ENCODE data around the gene FAM180B. TPM values are rescaled to one million over a fixed set of nuclear protein-coding genes. Genes with fewer than 3 reads are reported as not detected.
A peak's percentile ranks its signal among the peaks of the same experiment; 100 is the strongest.
"Not testable (repeated sequence)": the region's sequence is repeated elsewhere in the genome, so short reads cannot be mapped to it uniquely, and the experiment has no call there.

FAM180B gene
- total and polyA plus RNA-seq, 8 donors: 0.13 to 0.35 (median 0.25) TPM; not detected in 2

DNA sequence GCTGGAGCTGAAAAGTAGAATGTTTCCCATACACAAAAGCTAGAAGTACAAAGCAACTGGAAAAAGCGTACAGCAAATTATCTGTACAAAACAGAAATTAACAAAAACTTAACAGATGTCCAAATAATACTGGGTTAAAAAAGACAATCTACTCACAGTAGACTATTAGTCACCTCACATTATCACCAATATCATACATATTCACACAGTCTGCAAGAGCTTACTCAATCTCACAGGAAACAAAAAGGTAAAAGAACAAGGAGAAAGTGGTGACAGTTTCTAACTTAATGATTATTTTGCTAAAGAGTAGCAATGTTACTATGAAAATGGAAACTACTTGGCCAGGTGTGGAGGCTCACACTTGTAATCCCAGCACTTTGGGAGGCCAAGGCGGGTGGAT lies 45.4 kb upstream of the FAM180B start:
- Histone ChIP-seq H3K27ac (peak overlapping the region; percentile 33 to 53), H3K4me1 (peaks cover 33 to 87% of the 10 kb centered on the region in 2 donors), H3K9me3 (no peaks in the 10 kb centered on the region), H3K4me3 (no peak overlapping the region), H3K36me3 (peaks cover 0 to 9% of the 10 kb centered on the region in 2 donors), H3K27me3 (no peaks in the 10 kb centered on the region)
- intact Hi-C loops (cut with DNase I): no loop called here
- ATAC-seq (no peak), DNase-seq (no peak)
- TF ChIP-seq, protein P1, sequence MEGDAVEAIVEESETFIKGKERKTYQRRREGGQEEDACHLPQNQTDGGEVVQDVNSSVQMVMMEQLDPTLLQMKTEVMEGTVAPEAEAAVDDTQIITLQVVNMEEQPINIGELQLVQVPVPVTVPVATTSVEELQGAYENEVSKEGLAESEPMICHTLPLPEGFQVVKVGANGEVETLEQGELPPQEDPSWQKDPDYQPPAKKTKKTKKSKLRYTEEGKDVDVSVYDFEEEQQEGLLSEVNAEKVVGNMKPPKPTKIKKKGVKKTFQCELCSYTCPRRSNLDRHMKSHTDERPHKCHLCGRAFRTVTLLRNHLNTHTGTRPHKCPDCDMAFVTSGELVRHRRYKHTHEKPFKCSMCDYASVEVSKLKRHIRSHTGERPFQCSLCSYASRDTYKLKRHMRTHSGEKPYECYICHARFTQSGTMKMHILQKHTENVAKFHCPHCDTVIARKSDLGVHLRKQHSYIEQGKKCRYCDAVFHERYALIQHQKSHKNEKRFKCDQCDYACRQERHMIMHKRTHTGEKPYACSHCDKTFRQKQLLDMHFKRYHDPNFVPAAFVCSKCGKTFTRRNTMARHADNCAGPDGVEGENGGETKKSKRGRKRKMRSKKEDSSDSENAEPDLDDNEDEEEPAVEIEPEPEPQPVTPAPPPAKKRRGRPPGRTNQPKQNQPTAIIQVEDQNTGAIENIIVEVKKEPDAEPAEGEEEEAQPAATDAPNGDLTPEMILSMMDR (IDR thresholded peaks at IDR 0.05): no peak

DNA sequence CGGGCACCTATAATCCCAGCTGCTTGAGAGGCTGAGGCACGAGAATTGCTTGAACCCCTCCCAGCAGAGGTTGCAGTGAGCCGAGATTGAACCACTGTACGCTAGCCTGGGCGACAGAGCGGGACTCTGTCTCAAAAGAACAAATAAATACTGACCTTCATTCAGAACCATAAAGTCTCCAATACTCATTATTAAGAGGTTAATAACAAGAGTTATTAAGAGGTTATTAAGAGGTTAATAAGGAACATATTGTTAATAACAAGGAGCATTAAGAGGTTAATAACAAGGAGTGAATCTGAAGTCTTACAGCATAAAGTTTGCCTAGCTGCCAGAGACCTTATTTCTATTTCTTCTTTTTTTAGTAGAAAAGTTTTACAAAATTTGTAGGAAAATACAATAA lies 41.2 kb upstream of the FAM180B start:
- Histone ChIP-seq H3K9me3 (no peaks in the 10 kb centered on the region), H3K27ac (no peak overlapping the region), H3K4me3 (no peak overlapping the region), H3K27me3 (no peaks in the 10 kb centered on the region), H3K4me1 (peaks cover 11 to 87% of the 10 kb centered on the region in 2 donors), H3K36me3 (peaks cover 0 to 7% of the 10 kb centered on the region in 2 donors)
- no peak for DNase-seq
- intact Hi-C loops (cut with DNase I): no loop called here
- TF ChIP-seq, protein P1 (IDR thresholded peaks at IDR 0.05): no peak
- no peak for ATAC-seq

DNA sequence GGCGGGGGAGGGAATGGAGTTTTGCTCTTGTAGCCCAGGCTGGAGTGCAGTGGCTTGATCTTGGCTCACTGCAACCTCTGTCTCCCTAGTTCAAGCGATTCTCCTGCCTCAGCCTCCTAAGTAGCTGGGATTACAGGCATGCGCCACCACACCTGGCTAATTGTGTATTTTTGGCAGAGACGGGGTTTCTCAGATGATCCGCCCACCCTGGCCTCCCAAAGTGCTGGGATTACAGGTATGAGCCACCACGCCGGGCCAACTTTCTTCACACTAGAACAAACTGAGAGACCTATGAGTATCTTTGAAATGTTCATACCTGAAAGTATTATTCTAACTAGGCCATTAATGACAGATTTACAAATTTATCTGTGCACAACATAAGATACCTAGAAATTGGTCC lies 40.2 kb upstream of the FAM180B start:
- H3K4me3 ChIP-seq; intact Hi-C loops (cut with DNase I); ATAC-seq; H3K27ac ChIP-seq; H3K27me3 ChIP-seq; H3K36me3 ChIP-seq; DNase-seq; H3K9me3 ChIP-seq: not testable (repeated sequence)
- peaks cover 5 to 87% of the 10 kb centered on the region in 2 donors for H3K4me1 ChIP-seq

DNA sequence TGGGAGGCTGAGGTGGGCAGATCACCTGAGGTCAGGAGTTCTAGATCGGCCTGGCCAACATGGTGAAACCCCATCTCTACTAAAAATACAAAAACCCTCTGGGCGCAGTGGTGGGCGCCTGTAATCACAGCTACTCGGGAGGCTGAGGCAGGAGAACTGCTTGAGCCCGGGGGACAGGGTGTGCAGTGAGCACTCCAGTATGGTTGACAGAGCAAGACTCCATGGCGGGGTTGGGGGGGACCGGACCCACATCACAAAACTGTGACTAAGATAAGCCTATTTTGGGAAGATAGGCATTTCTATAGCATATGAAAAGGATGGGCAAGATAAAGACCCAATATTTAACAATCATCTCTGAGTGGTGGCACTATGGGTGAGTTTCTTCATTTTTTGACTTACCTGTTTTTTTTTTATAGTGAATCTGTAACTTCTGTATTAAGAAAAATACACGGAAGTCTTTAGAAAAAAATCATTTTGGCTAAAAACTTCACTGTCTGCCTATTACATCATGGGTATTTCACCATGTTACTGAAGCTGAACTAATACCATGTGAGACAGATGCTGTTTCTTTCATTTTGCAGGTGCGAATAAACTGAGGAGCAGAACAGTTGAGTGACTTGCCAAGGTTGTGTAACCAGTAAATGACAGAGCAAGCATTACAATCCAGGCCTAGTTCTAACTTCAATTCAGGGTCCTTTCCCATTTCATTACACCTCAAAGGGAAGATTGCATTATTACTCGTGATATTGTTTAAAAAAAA lies 36.0 kb upstream of the FAM180B start:
- H3K27ac ChIP-seq: peak overlapping the region in 1 of 2 donors; percentile 94
- DNase-seq (no peak), ATAC-seq (no peak)
- intact Hi-C loops (cut with DNase I): loop anchor here in 1 of 2 donors (10.0 kb wide), 1 partner anchor 66 kb away; no protein-coding TSS in a partner anchor
- no peaks in the 10 kb centered on the region for H3K27me3 ChIP-seq
- TF ChIP-seq, protein P1 (IDR thresholded peaks at IDR 0.05): no peak
- peak overlapping the region in 1 of 2 donors; percentile 98 for H3K4me3 ChIP-seq
- peaks cover 0 to under 1% of the 10 kb centered on the region in 2 donors for H3K36me3 ChIP-seq
- H3K9me3 ChIP-seq: no peaks in the 10 kb centered on the region
- H3K4me1 ChIP-seq: peaks cover 9 to 69% of the 10 kb centered on the region in 2 donors

DNA sequence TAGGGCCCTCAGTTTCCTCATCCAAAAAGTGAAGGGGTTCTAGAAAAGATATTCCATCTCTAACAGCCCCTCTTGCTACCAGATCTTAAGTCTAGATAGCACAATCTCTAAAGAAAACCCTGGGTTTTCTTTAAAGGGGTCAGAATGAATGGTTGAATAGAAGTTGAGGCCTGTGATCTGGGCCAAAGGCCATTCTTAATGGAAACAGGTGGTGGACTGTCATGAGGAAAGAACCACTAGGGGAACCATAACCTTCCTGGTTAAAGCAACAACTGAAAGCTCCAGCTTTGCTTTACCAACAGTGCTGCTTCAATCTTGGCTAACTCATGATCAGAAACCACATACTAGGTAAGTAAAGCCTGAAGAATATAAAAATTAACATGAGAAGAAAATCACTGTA lies 35.4 kb upstream of the FAM180B start:
- ATAC-seq (no peak), DNase-seq (no peak)
- peak overlapping the region in 1 of 2 donors; percentile 98 for H3K4me3 ChIP-seq
- H3K9me3 ChIP-seq: no peaks in the 10 kb centered on the region
- intact Hi-C loops (cut with DNase I): loop anchor here in 1 of 2 donors (10.0 kb wide), 1 partner anchor 66 kb away; no protein-coding TSS in a partner anchor
- TF ChIP-seq, protein P1 (IDR thresholded peaks at IDR 0.05): no peak
- no peaks in the 10 kb centered on the region for H3K36me3 ChIP-seq
- H3K27ac ChIP-seq: peak overlapping the region; percentile 94
- H3K27me3 ChIP-seq: no peaks in the 10 kb centered on the region
- peaks cover 9 to 67% of the 10 kb centered on the region in 2 donors for H3K4me1 ChIP-seq
